ENCODE results near the gene CLDN5.

CLDN5 gene

GRCh38 chr22:19514831-19515565, 9.2 kb downstream of the CLDN5 start:
- peak; percentile 8 for DNase-seq (ENCODE audit: low read depth, low spot score)
- H3K4me3 ChIP-seq (ENCODE audit: low read depth, low read length), result no peak overlapping the region
- TF ChIP-seq, protein P1, sequence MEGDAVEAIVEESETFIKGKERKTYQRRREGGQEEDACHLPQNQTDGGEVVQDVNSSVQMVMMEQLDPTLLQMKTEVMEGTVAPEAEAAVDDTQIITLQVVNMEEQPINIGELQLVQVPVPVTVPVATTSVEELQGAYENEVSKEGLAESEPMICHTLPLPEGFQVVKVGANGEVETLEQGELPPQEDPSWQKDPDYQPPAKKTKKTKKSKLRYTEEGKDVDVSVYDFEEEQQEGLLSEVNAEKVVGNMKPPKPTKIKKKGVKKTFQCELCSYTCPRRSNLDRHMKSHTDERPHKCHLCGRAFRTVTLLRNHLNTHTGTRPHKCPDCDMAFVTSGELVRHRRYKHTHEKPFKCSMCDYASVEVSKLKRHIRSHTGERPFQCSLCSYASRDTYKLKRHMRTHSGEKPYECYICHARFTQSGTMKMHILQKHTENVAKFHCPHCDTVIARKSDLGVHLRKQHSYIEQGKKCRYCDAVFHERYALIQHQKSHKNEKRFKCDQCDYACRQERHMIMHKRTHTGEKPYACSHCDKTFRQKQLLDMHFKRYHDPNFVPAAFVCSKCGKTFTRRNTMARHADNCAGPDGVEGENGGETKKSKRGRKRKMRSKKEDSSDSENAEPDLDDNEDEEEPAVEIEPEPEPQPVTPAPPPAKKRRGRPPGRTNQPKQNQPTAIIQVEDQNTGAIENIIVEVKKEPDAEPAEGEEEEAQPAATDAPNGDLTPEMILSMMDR (IDR thresholded peaks at IDR 0.05; ENCODE audit: low read depth, low read length), result no peak
- in situ Hi-C loops (cut with HindIII; ENCODE audit: low sequenced_read_pairs), result no loop called here

GRCh38 chr22:19513823-19514222, 10.4 kb downstream of the CLDN5 start:
- in situ Hi-C loops (cut with HindIII; ENCODE audit: low sequenced_read_pairs), result no loop called here
- DNase-seq (ENCODE audit: low read depth, low spot score), result no peak
- H3K4me3 ChIP-seq (ENCODE audit: low read depth, low read length), result no peak overlapping the region
- TF ChIP-seq, protein P1 (IDR thresholded peaks at IDR 0.05; ENCODE audit: low read depth, low read length), result no peak

DNA sequence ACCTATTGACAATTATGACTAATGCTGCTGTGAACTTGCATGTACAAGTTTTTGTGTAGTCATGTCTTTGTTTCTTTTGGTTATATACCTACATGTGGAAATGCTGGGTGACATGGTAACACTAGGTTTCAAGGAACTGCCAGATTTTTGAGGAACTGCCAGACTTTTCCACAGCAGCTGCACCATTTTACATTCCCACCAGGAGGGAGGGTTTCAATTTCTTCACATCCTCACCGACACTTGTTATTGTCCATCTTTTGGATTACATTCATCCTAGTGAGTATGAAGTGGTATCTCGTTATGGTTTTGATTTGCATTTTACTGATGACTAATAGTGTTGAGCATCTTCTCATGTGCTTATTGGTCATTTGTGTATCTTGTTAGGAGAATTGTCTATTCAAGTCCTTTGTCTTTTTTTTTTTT, 13.3 kb downstream of the CLDN5 start:
- TF ChIP-seq, protein P1 (IDR thresholded peaks at IDR 0.05; ENCODE audit: low read depth, low read length), result no peak
- H3K4me3 ChIP-seq (ENCODE audit: low read depth, low read length), result no peak overlapping the region
- in situ Hi-C loops (cut with HindIII; ENCODE audit: low sequenced_read_pairs), result no loop called here
- DNase-seq (ENCODE audit: low read depth, low spot score), result no peak

- H3K4me3 ChIP-seq (ENCODE audit: low read depth, low read length), result no peak overlapping the region
- no peak for DNase-seq (ENCODE audit: low read depth, low spot score)
- TF ChIP-seq, protein P1 (IDR thresholded peaks at IDR 0.05; ENCODE audit: low read depth, low read length), result no peak
- in situ Hi-C loops (cut with HindIII; ENCODE audit: low sequenced_read_pairs), result no loop called here
Measured at GRCh38 chr22:19509923-19510322, 14.3 kb downstream of the CLDN5 start.

- no peak for DNase-seq (ENCODE audit: low read depth, low spot score)
- H3K4me3 ChIP-seq (ENCODE audit: low read depth, low read length), result no peak overlapping the region
- in situ Hi-C loops (cut with HindIII; ENCODE audit: low sequenced_read_pairs), result no loop called here
- TF ChIP-seq, protein P1 (IDR thresholded peaks at IDR 0.05; ENCODE audit: low read depth, low read length), result no peak
Measured at GRCh38 chr22:19509191-19509590, 15.0 kb downstream of the CLDN5 start.

DNA sequence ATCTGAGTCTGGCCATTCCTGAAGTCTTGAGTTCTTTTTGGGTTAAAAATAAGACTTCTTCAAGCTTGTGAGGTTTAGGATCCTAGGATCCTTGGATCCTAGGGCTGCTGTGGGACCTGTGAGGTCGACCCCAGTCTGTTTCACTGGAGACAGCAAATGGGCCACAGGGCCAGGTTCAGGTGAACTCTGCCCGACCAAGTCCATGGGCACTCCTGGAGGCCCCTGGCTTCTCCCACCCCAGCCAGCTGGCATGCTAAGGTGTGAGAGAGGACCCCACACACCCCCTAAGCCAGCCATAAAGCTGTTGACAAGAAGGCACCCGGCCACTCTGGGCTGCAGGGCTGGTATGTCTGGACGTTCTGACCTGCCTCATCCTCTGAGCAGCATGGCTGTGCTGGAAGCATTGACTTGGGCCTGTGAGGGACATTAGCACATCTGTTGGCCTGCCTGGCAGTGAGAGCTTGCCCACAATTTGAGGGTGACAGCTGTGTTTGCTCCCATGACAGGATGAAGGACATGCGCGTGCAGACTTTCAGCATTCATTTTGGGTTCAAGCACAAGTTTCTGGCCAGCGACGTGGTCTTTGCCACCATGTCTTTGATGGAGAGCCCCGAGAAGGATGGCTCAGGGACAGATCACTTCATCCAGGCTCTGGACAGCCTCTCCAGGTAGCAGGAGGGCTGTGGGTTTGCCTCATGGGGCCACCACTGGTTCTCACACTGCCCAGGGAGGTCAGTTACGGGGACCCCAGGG, 16.0 kb downstream of the CLDN5 start:
- DNase-seq (ENCODE audit: low read depth, low spot score), result no peak
- TF ChIP-seq, protein P1 (IDR thresholded peaks at IDR 0.05; ENCODE audit: low read depth, low read length), result no peak
- in situ Hi-C loops (cut with HindIII; ENCODE audit: low sequenced_read_pairs), result no loop called here
- no peak overlapping the region for H3K4me3 ChIP-seq (ENCODE audit: low read depth, low read length)

All from astrocyte of the spinal cord (primary cell).